Measurements from ENCODE around the gene NUMB. TPM values are rescaled to one million over a fixed set of nuclear protein-coding genes. Genes with fewer than 3 reads are reported as not detected.

NUMB gene
- total and polyA plus RNA-seq, 2 of the 13 experiments (the other 11 are each of a cell fraction or from before 2014, with no cell fraction given), result 20.3 to 71.1 TPM

- TF ChIP-seq ETS1 (CRISPR knock-in tag; IDR thresholded peaks at IDR 0.05), result no peak
- TF ChIP-seq DMAP1 (CRISPR knock-in tag; IDR thresholded peaks at IDR 0.05), result 0 out of 2 replicates have a peak, but pooled peaks have one; percentile 45
- no peak for TF ChIP-seq ZNF598 (CRISPR knock-in tag; IDR thresholded peaks at IDR 0.05; ENCODE audit: borderline replicate concordance)
- no peak for TF ChIP-seq STAG1 (CRISPR knock-in tag; IDR thresholded peaks at IDR 0.05)
- no peak for TF ChIP-seq ZNF530 (CRISPR knock-in tag; IDR thresholded peaks at IDR 0.05; ENCODE audit: low read depth)
- TF ChIP-seq SP1 (IDR thresholded peaks at IDR 0.05), result no peak
- TF ChIP-seq SP1 (CRISPR knock-in tag; IDR thresholded peaks at IDR 0.05), result no peak
- TF ChIP-seq CREB1 (IDR thresholded peaks at IDR 0.05), result 0 out of 2 replicates have a peak, but pooled peaks have one; percentile 8
- TF ChIP-seq CREB1 (CRISPR knock-in tag; IDR thresholded peaks at IDR 0.05), result peak; percentile 52; the same call in 1 of the 2 replicates
- no peak for TF ChIP-seq RNF219 (CRISPR knock-in tag; IDR thresholded peaks at IDR 0.05)
- TF ChIP-seq CEBPB (IDR thresholded peaks at IDR 0.05; ENCODE audit: borderline replicate concordance, low read depth, low read length), result no peak
- TF ChIP-seq ZNF343 (CRISPR knock-in tag; IDR thresholded peaks at IDR 0.05), result no peak
- no peak for TF ChIP-seq ZFP36 (IDR thresholded peaks at IDR 0.05; ENCODE audit: borderline replicate concordance, low read depth, low read length, partially characterized antibody)
- TF ChIP-seq THRA (CRISPR knock-in tag; IDR thresholded peaks at IDR 0.05; ENCODE audit: borderline replicate concordance), result 0 out of 2 replicates have a peak, but pooled peaks have one; percentile 12
- TF ChIP-seq KDM6A (CRISPR knock-in tag; IDR thresholded peaks at IDR 0.05; ENCODE audit: low read depth), result no peak
- TF ChIP-seq ZNF770 (CRISPR knock-in tag; IDR thresholded peaks at IDR 0.05), result no peak
- TF ChIP-seq RARG (CRISPR knock-in tag; IDR thresholded peaks at IDR 0.05; ENCODE audit: low read depth), result no peak
- TF ChIP-seq SPEN (CRISPR knock-in tag; IDR thresholded peaks at IDR 0.05; ENCODE audit: low read depth), result no peak
- 0 out of 2 replicates have a peak, but pooled peaks have one; percentile 37 for TF ChIP-seq GFI1 (CRISPR knock-in tag; IDR thresholded peaks at IDR 0.05; ENCODE audit: borderline replicate concordance)
- no peak for TF ChIP-seq REL (CRISPR knock-in tag; conservative IDR thresholded peaks at IDR 0.05)
- no peak for TF ChIP-seq HCFC1 (IDR thresholded peaks at IDR 0.05; ENCODE audit: low read depth, low read length)
- no peak for TF ChIP-seq MXI1 (IDR thresholded peaks at IDR 0.05; ENCODE audit: borderline replicate concordance, low read depth, low read length)
- TF ChIP-seq NAIF1 (CRISPR knock-in tag; IDR thresholded peaks at IDR 0.05; ENCODE audit: borderline replicate concordance), result no peak
- no peak for TF ChIP-seq ZNF570 (CRISPR knock-in tag; IDR thresholded peaks at IDR 0.05; ENCODE audit: borderline replicate concordance)
- no peak for TF ChIP-seq TAF15 (IDR thresholded peaks at IDR 0.05; ENCODE audit: low read depth, low read length, poor library complexity, severe bottlenecking)
Measured at GRCh38 chr14:73428353-73428824, 30.0 kb downstream of the NUMB start (continued).
